Aorta (tissue), 5 donors: ENCODE measurements around the gene PDE3A. TPM values are rescaled to one million over a fixed set of nuclear protein-coding genes. Genes with fewer than 3 reads are reported as not detected.

Experiments used
- ATAC-seq: fragments of 200-7000 bp; cut with Tn5 transposase; one replicate; pipeline ENCODE4 v1.9.1; 2022; ENCODE audit warnings: moderate library complexity; ENCODE audit not compliant: low FRiP score
- DNase-seq, 2 donors: peaks; one replicate each; pipeline ENCODE4 v3.0.0-alpha.2; 2020
- H3K27ac ChIP-seq, 2 donors: one replicate each; pipeline ENCODE4 v1.5.1; 2013; ENCODE audit warnings: low read length in 2 of 2, mild to moderate bottlenecking in 2 of 2, moderate library complexity in 2 of 2, control low read depth in 1 of 2, inconsistent platforms in 1 of 2, low read depth in 1 of 2
- H3K27me3 ChIP-seq, 2 donors: one replicate each; pipeline ENCODE4 v1.6.1; 2013; ENCODE audit warnings: control low read depth in 1 of 2, low read length in 1 of 2, mild to moderate bottlenecking in 1 of 2, moderate library complexity in 1 of 2; ENCODE audit not compliant: insufficient read depth in 2 of 2, control insufficient read depth in 1 of 2
- H3K36me3 ChIP-seq, 2 donors: one replicate each; pipeline ENCODE4 v1.6.1; 2013; ENCODE audit warnings: control low read depth in 1 of 2, low read length in 1 of 2, mild to moderate bottlenecking in 1 of 2; ENCODE audit not compliant: insufficient read depth in 2 of 2, control insufficient read depth in 1 of 2
- H3K4me1 ChIP-seq, 2 donors: one replicate each; pipeline ENCODE4 v1.6.1; 2013; ENCODE audit warnings: low read length in 2 of 2, control low read depth in 1 of 2, mild to moderate bottlenecking in 1 of 2, moderate library complexity in 1 of 2; ENCODE audit not compliant: insufficient read depth in 2 of 2, control insufficient read depth in 1 of 2
- H3K4me3 ChIP-seq, 2 donors: one replicate each; pipeline ENCODE4 v1.5.1; 2013; ENCODE audit warnings: low read length in 2 of 2, control low read depth in 1 of 2, mild to moderate bottlenecking in 1 of 2
- H3K9me3 ChIP-seq: one replicate; pipeline ENCODE4 v1.6.1; 2013; ENCODE audit warnings: mild to moderate bottlenecking, low read length; ENCODE audit not compliant: control insufficient read depth
- WGBS, 2 donors: extraction: QIAGEN DNeasy Blood & Tissue Kit; methylation state at CpG; one replicate each; pipeline ENCODE4 v1.1.7; 2013; 5-methylcytosine and 5-hydroxymethylcytosine counted together
- intact Hi-C, 2 donors: fragments of 100-400 bp; cut with DNase I; formaldehyde crosslinking; loops; one replicate each; pipeline versions ENCODE4 v1.14.2 to v1.15.0; 2022
- polyA plus RNA-seq, 2 donors: library from polyadenylated mRNA; stranded (reverse); fragments of 200-250 nt; gene quantifications; one replicate each; pipeline ENCODE4 v1.2.3, GENCODE V29; 2013
- total RNA-seq, 2 donors: library from RNA; stranded (reverse); fragmentation: NEBNext Ultra II Directional; extraction: Animal tissue kit (Norgen Biotek cat#: 25700); gene quantifications; one replicate each; pipeline ENCODE4 v1.2.1, GENCODE V29; 2021
- donor health status: healthy with polysubstance abuse.
- donor health status: Bipolar disorder and iron deficiency.
- donor health status: DM: no; HTN: no; CAD: no.
- donor health status: DM: no; HTN: no; CAD: no.
- donor health status: DM: yes; HTN: yes; CAD: no.

PDE3A gene
- total and polyA plus RNA-seq, 4 donors = 7.4 to 99.3 (median 62.4) TPM

DNA sequence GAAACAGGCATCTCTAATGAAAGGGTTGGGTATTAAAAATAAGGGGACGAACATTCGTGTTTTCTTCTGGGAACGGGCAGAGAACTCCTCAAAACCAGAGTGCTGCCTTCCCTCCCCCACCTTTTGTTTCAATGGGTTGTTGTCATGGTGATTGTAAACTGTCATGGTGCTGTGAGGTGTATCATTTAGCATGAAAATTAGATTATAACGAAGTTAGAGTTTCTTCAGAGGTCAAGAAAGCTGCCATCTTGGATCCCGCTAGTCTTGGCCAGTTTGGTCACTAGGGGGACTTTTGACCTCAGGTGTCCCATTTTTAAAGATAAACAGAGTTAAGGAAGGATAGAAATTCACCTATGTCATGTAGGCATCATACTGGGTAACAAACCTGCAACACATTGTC, 123.0 kb downstream of the PDE3A start:
- Histone ChIP-seq H3K4me1 (peaks cover 6 to 17% of the 10 kb centered on the region in 2 donors), H3K27ac (no peak overlapping the region), H3K9me3 (no peaks in the 10 kb centered on the region), H3K27me3 (no peaks in the 10 kb centered on the region), H3K36me3 (no peaks in the 10 kb centered on the region), H3K4me3 (no peak overlapping the region)
- ATAC-seq (no peak), DNase-seq (no peak)
- intact Hi-C loops = loop anchor here in 1 of 2 donors (10.0 kb wide), 1 partner anchor 54 kb away; no protein-coding TSS in a partner anchor
- WGBS, 2 donors = 77 to 78% methylated on average over 5 of the region's 5 CpGs

DNA sequence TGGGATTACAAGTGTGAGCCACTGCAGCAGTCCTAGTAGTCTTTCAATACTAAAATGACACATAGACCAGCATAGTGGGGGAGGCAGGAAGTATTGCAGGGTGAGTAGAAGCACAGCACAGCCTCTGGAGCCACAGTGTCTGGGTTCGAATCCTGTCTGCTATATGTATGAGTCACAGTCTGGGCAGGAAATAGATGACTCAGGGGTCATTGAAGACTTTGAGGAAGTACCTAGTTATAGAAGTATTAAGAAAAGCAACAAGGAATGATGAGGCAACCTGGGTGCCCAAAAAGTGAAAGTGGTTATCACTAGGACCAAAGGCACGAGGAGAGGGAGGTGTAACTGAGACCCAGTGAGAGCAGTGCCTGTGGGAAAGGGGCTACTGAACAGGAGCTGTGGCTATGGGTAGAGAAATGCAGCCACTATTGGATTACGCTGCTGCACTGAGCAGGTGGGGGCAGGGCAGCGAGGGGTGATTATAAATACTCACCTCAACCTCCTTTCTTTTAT, 124.0 kb downstream of the PDE3A start:
- intact Hi-C loops = loop anchor here in 1 of 2 donors (10.0 kb wide), 1 partner anchor 52 kb away; no protein-coding TSS in a partner anchor
- no peak for ATAC-seq
- peak in 1 of 2 donors; percentile 46 for DNase-seq
- H3K9me3 ChIP-seq = no peaks in the 10 kb centered on the region
- no peaks in the 10 kb centered on the region for H3K27me3 ChIP-seq
- no peak overlapping the region for H3K4me3 ChIP-seq
- no peaks in the 10 kb centered on the region for H3K36me3 ChIP-seq
- H3K27ac ChIP-seq = peak overlapping the region in 1 of 2 donors; percentile 89
- WGBS, 2 donors = 51 to 53% methylated on average over 4 of the region's 4 CpGs
- peaks cover 6 to 20% of the 10 kb centered on the region in 2 donors for H3K4me1 ChIP-seq

DNA sequence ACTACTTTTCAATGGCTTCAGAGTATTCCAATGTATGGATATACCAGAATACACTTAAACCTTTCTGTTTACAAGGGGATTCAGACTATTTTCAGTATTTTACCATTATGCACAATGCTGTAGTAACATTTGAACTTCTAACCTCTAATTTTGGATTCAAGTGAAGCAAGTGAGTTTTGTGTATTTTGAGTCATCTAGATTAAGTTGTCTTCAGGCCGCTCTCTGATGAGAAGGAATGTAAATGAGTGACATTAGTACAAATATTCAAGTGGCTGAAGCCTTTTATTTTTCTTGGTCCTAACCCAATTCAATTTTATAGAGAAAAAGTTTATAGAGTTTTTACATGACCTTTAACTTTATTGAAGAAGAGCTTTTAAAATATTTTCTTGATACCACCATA, 125.6 kb downstream of the PDE3A start:
- Histone ChIP-seq H3K27me3 (no peaks in the 10 kb centered on the region), H3K4me1 (peaks cover 6 to 16% of the 10 kb centered on the region in 2 donors), H3K27ac (no peak overlapping the region), H3K4me3 (no peak overlapping the region), H3K9me3 (no peaks in the 10 kb centered on the region), H3K36me3 (no peaks in the 10 kb centered on the region)
- no peak for ATAC-seq
- DNase-seq = no peak
- intact Hi-C loops = loop anchor here in 1 of 2 donors (10.0 kb wide), 1 partner anchor 51 kb away; no protein-coding TSS in a partner anchor
- WGBS, 2 donors = 5 to 7% methylated on average over 1 of the region's 1 CpG

DNA sequence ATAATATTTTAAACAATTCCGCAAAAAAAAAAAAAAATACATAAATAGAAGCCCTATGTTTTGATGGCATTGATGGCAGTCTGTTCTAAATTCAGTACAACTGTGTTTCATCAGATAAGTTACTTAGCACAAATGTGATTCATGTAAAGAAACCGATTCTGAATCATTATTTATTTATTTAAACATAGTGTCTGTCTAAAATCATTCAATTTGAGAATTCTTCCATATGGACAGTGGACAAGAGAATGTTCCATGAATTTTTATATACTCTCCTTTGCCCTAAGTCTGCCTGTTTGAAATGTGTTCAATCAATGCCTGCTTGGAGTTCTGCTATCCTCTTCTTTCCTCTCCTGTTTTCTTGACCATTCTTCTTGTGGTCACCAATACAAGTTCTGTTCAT, 126.5 kb downstream of the PDE3A start:
- peaks cover 6 to 16% of the 10 kb centered on the region in 2 donors for H3K4me1 ChIP-seq
- no peaks in the 10 kb centered on the region for H3K9me3 ChIP-seq
- ATAC-seq (no peak), DNase-seq (no peak)
- 9 to 17% methylated on average over 2 of the region's 2 CpGs for WGBS, 2 donors
- no peak overlapping the region for H3K4me3 ChIP-seq
- peak overlapping the region in 1 of 2 donors; percentile 67 for H3K27ac ChIP-seq
- no peaks in the 10 kb centered on the region for H3K27me3 ChIP-seq
- H3K36me3 ChIP-seq = no peaks in the 10 kb centered on the region
- intact Hi-C loops = loop anchor here in 1 of 2 donors (10.0 kb wide), 1 partner anchor 50 kb away; no protein-coding TSS in a partner anchor

DNA sequence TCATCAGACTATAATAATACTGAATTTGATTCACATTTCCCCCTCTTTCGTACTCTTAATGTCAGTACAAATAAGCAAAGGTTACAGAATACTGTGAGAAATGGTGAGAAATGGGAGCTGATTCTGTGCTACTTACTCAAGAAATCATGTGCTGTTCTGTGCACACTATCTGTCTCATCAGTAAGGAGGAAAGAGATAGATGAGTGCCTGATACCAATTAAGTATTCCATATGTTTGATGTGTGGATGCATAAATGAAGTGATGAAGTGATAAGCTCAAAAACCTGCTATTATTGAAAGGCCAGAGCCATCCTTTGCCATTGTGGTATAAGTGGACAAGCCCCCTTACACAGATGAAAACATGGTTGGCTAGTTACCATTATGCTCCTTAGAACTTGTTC, 127.7 kb downstream of the PDE3A start:
- Histone ChIP-seq H3K27ac (peak overlapping the region; percentile 25 to 67), H3K27me3 (no peaks in the 10 kb centered on the region), H3K4me1 (peaks cover 6 to 13% of the 10 kb centered on the region in 2 donors), H3K9me3 (no peaks in the 10 kb centered on the region), H3K36me3 (no peaks in the 10 kb centered on the region), H3K4me3 (no peak overlapping the region)
- DNase-seq (no peak), ATAC-seq (no peak)
- WGBS, 2 donors = 50 to 71% methylated on average over 1 of the region's 1 CpG
- intact Hi-C loops = loop anchor here in 1 of 2 donors (10.0 kb wide), 1 partner anchor 49 kb away; no protein-coding TSS in a partner anchor

DNA sequence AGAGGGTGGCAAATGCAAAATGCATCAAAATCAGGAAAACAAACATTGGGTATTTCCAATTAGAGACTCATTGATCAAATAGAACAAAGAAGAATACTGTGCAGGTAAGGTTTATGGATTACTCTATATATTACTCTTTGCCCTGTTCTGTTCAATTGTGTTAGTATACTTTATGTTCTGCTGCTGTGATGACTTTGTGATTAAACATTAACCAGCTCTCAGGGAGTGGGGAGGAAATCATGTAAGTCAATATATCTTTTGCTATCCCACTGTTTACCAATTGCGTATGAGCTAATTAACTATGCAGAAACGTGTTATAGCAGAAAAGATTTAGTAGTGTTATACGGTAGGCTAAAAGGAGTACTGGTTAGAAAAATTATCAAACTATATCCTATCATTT, 129.4 kb downstream of the PDE3A start:
- ATAC-seq (no peak), DNase-seq (no peak)
- Histone ChIP-seq H3K4me1 (peaks cover 0 to 6% of the 10 kb centered on the region in 2 donors), H3K9me3 (no peaks in the 10 kb centered on the region), H3K4me3 (no peak overlapping the region), H3K27ac (no peak overlapping the region), H3K36me3 (no peaks in the 10 kb centered on the region), H3K27me3 (no peaks in the 10 kb centered on the region)
- WGBS, 2 donors = 58 to 65% methylated on average over 3 of the region's 3 CpGs
- intact Hi-C loops = loop anchor here in 1 of 2 donors (10.0 kb wide), 1 partner anchor 47 kb away; no protein-coding TSS in a partner anchor

DNA sequence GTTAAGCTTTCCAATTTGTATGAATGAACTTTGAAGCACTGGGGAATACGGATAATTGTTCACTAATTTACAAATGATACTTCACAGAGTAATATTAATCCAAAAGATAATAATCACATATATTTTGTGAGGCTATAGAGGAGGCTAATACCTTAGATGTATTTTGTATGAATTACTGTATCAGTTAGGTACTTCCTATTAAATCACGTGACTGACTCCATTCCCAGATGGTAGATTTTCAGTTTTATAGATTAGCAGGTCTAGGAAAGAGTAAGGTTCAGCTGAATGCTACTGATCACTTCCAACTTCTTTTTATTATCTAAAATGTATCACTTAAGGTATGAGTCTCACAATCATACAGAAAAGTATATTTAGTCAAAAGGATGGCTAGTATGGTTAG, 133.6 kb downstream of the PDE3A start:
- Histone ChIP-seq H3K4me3 (no peak overlapping the region), H3K27ac (no peak overlapping the region), H3K27me3 (no peaks in the 10 kb centered on the region), H3K9me3 (no peaks in the 10 kb centered on the region), H3K4me1 (peaks cover 0 to 3% of the 10 kb centered on the region in 2 donors), H3K36me3 (no peaks in the 10 kb centered on the region)
- 96% methylated on average over 2 of the region's 2 CpGs for WGBS, 2 donors
- intact Hi-C loops = no loop called here
- no peak for ATAC-seq
- DNase-seq = no peak

DNA sequence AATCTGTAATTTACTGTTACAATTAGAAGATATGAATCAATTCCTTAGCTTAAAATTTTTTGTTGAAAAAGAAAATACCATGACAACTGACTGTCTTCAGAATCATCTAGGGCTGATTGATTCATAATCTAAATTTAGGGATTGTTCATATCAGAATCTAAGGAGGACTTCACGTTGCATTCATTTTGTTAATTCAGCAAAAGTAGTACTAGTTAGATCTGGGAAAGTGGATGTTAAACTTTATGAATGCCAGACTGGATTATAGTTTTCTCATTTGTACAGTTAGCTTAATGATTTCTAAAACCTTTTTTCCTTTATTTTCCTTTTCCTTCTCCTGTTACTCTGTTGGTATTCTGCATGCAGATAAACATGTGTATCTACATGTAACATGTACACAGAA, 135.5 kb downstream of the PDE3A start:
- no peak overlapping the region for H3K27ac ChIP-seq
- no peaks in the 10 kb centered on the region for H3K9me3 ChIP-seq
- peaks cover 0 to 3% of the 10 kb centered on the region in 2 donors for H3K4me1 ChIP-seq
- no peaks in the 10 kb centered on the region for H3K27me3 ChIP-seq
- WGBS, 2 donors = 0 to 17% methylated on average over 1 of the region's 1 CpG
- intact Hi-C loops = no loop called here
- H3K4me3 ChIP-seq = no peak overlapping the region
- no peaks in the 10 kb centered on the region for H3K36me3 ChIP-seq
- DNase-seq = no peak
- ATAC-seq = no peak

DNA sequence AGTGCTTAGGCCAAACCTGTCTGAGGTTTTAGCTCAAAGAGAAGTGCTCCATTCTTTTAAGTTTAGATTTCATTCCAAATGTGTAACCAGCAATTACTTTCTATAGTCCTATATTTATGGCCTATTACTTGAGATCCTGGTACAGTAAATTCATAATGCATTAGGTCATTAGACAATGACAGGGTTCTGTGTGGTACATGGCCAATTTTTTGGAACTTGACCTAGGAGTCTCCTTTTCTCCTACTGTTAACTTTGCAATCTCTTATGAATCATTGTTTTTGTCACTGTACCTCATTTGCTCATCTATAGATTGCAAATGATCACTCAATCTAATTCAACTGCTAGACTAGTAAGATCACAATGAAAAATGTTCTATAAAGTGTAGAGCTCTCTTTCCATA, 136.7 kb downstream of the PDE3A start:
- no peaks in the 10 kb centered on the region for H3K36me3 ChIP-seq
- H3K9me3 ChIP-seq = no peaks in the 10 kb centered on the region
- H3K27ac ChIP-seq = no peak overlapping the region
- ATAC-seq (no peak), DNase-seq (no peak)
- H3K4me1 ChIP-seq = peaks cover 0 to 3% of the 10 kb centered on the region in 2 donors
- H3K27me3 ChIP-seq = no peaks in the 10 kb centered on the region
- intact Hi-C loops = no loop called here
- no peak overlapping the region for H3K4me3 ChIP-seq
